ENCODE data around the gene FADS1. TPM values are rescaled to one million over a fixed set of nuclear protein-coding genes. Genes with fewer than 3 reads are reported as not detected.
A peak's percentile ranks its signal among the peaks of the same experiment; 100 is the strongest.

The FADS1 gene
- total and polyA plus RNA-seq, 2 of the 8 experiments (the other 6 are each of a cell fraction or from before 2014, with no cell fraction given): 115 to 141 TPM

DNA sequence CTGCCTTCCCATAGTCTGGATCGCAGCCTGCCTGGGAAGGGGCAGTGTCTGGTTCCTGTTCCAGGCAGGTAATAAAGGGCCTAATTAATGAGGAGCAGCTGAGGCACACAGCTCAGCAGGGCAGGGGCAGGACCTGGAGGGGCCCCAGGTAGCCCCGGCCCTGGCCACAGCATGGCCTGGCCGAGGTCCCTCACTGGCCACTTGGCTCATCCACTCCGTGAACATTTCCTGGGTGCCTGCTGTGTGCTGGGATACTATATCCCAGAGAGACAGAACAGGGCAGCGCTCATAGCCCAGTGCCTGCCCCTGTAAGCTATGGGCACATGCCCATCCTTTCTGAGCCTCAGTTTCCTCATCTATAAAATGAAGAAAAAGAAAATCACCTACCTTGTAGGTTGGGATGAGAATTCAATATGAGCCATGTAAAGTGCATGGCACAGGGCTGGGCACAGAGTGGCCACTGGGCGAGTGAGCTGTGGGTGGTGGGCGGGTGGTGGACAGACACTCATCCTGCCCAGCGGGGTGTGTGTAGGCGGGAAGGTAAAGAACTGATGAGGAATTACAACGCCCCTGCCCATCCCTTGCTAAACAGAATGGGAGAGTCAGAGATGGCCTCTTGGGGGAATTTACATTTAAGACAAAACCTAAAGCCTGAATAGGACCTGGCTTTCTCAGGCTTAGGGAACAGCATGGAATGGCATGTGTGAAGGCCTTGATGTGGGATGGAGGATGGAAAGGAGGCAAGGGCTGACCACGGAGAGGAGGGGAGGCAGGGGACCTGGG is 55.2 kb downstream of the FADS1 start:
- no peak overlapping the region for H3K14ac ChIP-seq (ENCODE audit: insufficient read length)
- H3K79me1 ChIP-seq (ENCODE audit: low read depth, low read length): no peaks in the 10 kb centered on the region
- no peaks in the 10 kb centered on the region for H3K23me2 ChIP-seq (ENCODE audit: low read depth, low read length)
- peak overlapping the region; percentile 60; the same call in 1 of the 2 replicates for H2BK12ac ChIP-seq (ENCODE audit: low read depth, low read length)
- DNase-seq (ENCODE audit: low read depth in 1 of 2, low spot score in 2 of 2) (no peak), FAIRE-seq (no peak)
- no peak overlapping the region for H3K27ac ChIP-seq (ENCODE audit: low read depth, low read length)
- 0 out of 2 replicates have a peak overlapping the region, but pooled peaks have one; percentile 72 for H2BK15ac ChIP-seq (ENCODE audit: low read length)
- no peak overlapping the region for H3K4me3 ChIP-seq (ENCODE audit: extremely low read depth in 1 of 4, insufficient read depth in 2 of 4, low read depth in 3 of 4, low read length in 4 of 4)
- no peak overlapping the region for H4K5ac ChIP-seq (ENCODE audit: insufficient read length, low read depth, low read length)
- H2BK120ac ChIP-seq (replicated peaks; ENCODE audit: low read depth, low read length): no peak overlapping the region
- no peak overlapping the region for H3K56ac ChIP-seq (replicated peaks; ENCODE audit: insufficient read length, low read depth, low read length)
- H3K79me2 ChIP-seq (ENCODE audit: control insufficient read depth in 1 of 2, insufficient read depth in 2 of 2, low read length in 2 of 2): no peaks in the 10 kb centered on the region
- H2AK5ac ChIP-seq (ENCODE audit: low read depth, low read length): no peak overlapping the region; the same call in 1 of the 2 replicates
- H4K20me1 ChIP-seq (replicated peaks in 1 of 2; ENCODE audit: control insufficient read depth in 1 of 2, insufficient read depth in 2 of 2, low read length in 2 of 2): peaks cover 0 to 1% of the 10 kb centered on the region in 2 experiments
- H3K18ac ChIP-seq (ENCODE audit: extremely low read depth, low read length): no peak overlapping the region; the same call in 1 of the 2 replicates
- POLR2A ChIA-PET (ENCODE audit: partially characterized antibody): no interaction called here
- H2BK5ac ChIP-seq (ENCODE audit: low read depth, low read length): no peak overlapping the region
- CTCF ChIA-PET (ENCODE audit: partially characterized antibody): interaction anchor here (0.9 to 1.8 kb wide), 6 partner anchors 10 to 52 kb away, joined by 3 to 4 read pairs (median 4); no protein-coding TSS in a partner anchor
- H3K27me3 ChIP-seq (replicated peaks in 1 of 4; ENCODE audit: control insufficient read depth in 3 of 4, extremely low read depth in 1 of 4, insufficient read depth in 3 of 4, low read length in 3 of 4): no peaks in the 10 kb centered on the region
- H3K4me1 ChIP-seq (replicated peaks in 1 of 4; ENCODE audit: control insufficient read depth in 3 of 4, insufficient read depth in 4 of 4, low read length in 3 of 4): peaks cover 0 to 17% (median 10%) of the 10 kb centered on the region in 4 experiments; a peak in 6 of 7 replicates
- 0 out of 2 replicates have a peak overlapping the region, but pooled peaks have one; percentile 32 for H2BK20ac ChIP-seq (ENCODE audit: low read length)
- no peak overlapping the region for H3K9ac ChIP-seq (replicated peaks in 1 of 4; ENCODE audit: extremely low read depth in 1 of 4, low read depth in 3 of 4, low read length in 3 of 4)
- no peaks in the 10 kb centered on the region for H3K9me3 ChIP-seq (ENCODE audit: insufficient read depth in 2 of 2, low read depth in 1 of 2, low read length in 1 of 2)
- H2AFZ ChIP-seq (ENCODE audit: low read length): no peak overlapping the region
- no peaks in the 10 kb centered on the region for H3K36me3 ChIP-seq (ENCODE audit: control insufficient read depth in 2 of 4, insufficient read depth in 4 of 4, low read length in 3 of 4)
- no peak overlapping the region for H3K4me2 ChIP-seq (ENCODE audit: insufficient read depth in 1 of 2, low read depth in 2 of 2, low read length in 2 of 2)
- H4K8ac ChIP-seq (ENCODE audit: extremely low read depth, insufficient read depth, low read length): peak overlapping the region; percentile 57; the same call in 1 of the 2 replicates
- no peak overlapping the region for H3K23ac ChIP-seq (ENCODE audit: insufficient read length)
- peak overlapping the region; percentile 41 for H3K4ac ChIP-seq (replicated peaks; ENCODE audit: insufficient read length, low read depth, low read length)
- peak overlapping the region; percentile 17 for H4K91ac ChIP-seq (replicated peaks; ENCODE audit: insufficient read length, low read length)
- WGBS, 2 experiments (ENCODE audit: extremely low coverage in 1 of 2, insufficient coverage in 1 of 2, insufficient read length in 1 of 2, insufficient replicate concordance in 2 of 2, low coverage in 1 of 2, low lambda C conversion rate in 2 of 2, missing lambda C conversion rate in 1 of 2): 77% methylated on average over 10 of the region's 11 CpGs; no CpG with 5 or more reads in 1 of the 2 experiments
- TF ChIP-seq FOSL1 (IDR thresholded peaks at IDR 0.05; ENCODE audit: insufficient read depth, low read depth, low read length): no peak
- no peak for TF ChIP-seq POU5F1 (IDR thresholded peaks at IDR 0.05; ENCODE audit: low read depth, low read length)
- no peak for TF ChIP-seq SP1 (IDR thresholded peaks at IDR 0.05; ENCODE audit: low read depth, low read length)
- no peak for TF ChIP-seq RXRA (IDR thresholded peaks at IDR 0.05; ENCODE audit: insufficient read depth, low read depth, low read length)
- no peak for TF ChIP-seq YY1 (IDR thresholded peaks at IDR 0.05; ENCODE audit: low read depth, low read length)
- no peak for TF ChIP-seq HDAC2 (IDR thresholded peaks at IDR 0.05; ENCODE audit: borderline replicate concordance in 1 of 2, low read depth in 2 of 2, low read length in 2 of 2)
- TF ChIP-seq SUZ12 (IDR thresholded peaks at IDR 0.05; ENCODE audit: low read length): no peak
- TF ChIP-seq RBBP5 (IDR thresholded peaks at IDR 0.05; ENCODE audit: borderline replicate concordance, low read depth, low read length): no peak
- no peak for TF ChIP-seq USF2 (IDR thresholded peaks at IDR 0.05; ENCODE audit: low read length)
- TF ChIP-seq SRF (IDR thresholded peaks at IDR 0.05; ENCODE audit: low read depth, low read length): no peak
- no peak for TF ChIP-seq HDAC6 (IDR thresholded peaks at IDR 0.05; ENCODE audit: low read depth, low read length)
